HepG2 (cell line): ENCODE measurements around the gene ZC3H12A. TPM values are rescaled to one million over a fixed set of nuclear protein-coding genes. Genes with fewer than 3 reads are reported as not detected.

Source experiments
- AKAP8 ChIP-seq: sonication (generic); formaldehyde crosslinking; IDR thresholded peaks from 2 replicates; pipeline ENCODE4 v1.5.1; 2020; ENCODE audit warnings: mild to moderate bottlenecking, missing genetic modification reagents
- DNMT1 ChIP-seq: sonication (generic); formaldehyde crosslinking; IDR thresholded peaks from 2 replicates; pipeline ENCODE4 v1.5.1; 2020; ENCODE audit warnings: mild to moderate bottlenecking, missing genetic modification reagents
- GABPB1 ChIP-seq: IDR thresholded peaks from 2 replicates; pipeline ENCODE4 v1.6.1; 2016; ENCODE audit warnings: mild to moderate bottlenecking, missing genetic modification reagents, moderate library complexity, missing compliant biosample characterization
- KLF16 ChIP-seq, 2 experiments: sonication (generic) in 1 of 2; formaldehyde crosslinking in 1 of 2; IDR thresholded peaks; 2 replicates each; pipeline versions ENCODE4 v1.6.1 to v1.8.0; 2016 to 2023; ENCODE audit warnings: missing genetic modification reagents in 2 of 2, missing compliant biosample characterization in 1 of 2
- MAFF ChIP-seq: IDR thresholded peaks from 2 replicates; pipeline ENCODE4 v1.6.1; 2011; ENCODE audit warnings: low read depth, low read length, improper control_type of control experiment
- MAX ChIP-seq: IDR thresholded peaks from 2 replicates; pipeline ENCODE4 v1.6.1; 2012; ENCODE audit warnings: inconsistent platforms
- MAZ ChIP-seq, 2 experiments: sonication (generic) in 1 of 2; formaldehyde crosslinking in 1 of 2; IDR thresholded peaks; 2 replicates each; pipeline versions ENCODE4 v1.5.0 to v1.6.1; 2012 to 2020; ENCODE audit warnings: low read depth in 2 of 2, mild to moderate bottlenecking in 2 of 2, borderline replicate concordance in 1 of 2, improper control_type of control experiment in 1 of 2, low read length in 1 of 2, missing genetic modification reagents in 1 of 2, moderate library complexity in 1 of 2
- NFAT5 ChIP-seq: sonication (generic); formaldehyde crosslinking; IDR thresholded peaks from 2 replicates; pipeline ENCODE4 v1.4.0; 2020; ENCODE audit warnings: missing genetic modification reagents
- ZNF331 ChIP-seq: sonication (generic); formaldehyde crosslinking; IDR thresholded peaks from 2 replicates; pipeline ENCODE4 v1.4.0; 2020; ENCODE audit warnings: missing genetic modification reagents
- ZNF563 ChIP-seq: sonication (generic); formaldehyde crosslinking; IDR thresholded peaks from 2 replicates; pipeline ENCODE4 v1.8.0; 2022; ENCODE audit warnings: mild to moderate bottlenecking, moderate library complexity, missing genetic modification reagents
- ZNF775 ChIP-seq: sonication (generic); formaldehyde crosslinking; IDR thresholded peaks from 2 replicates; pipeline ENCODE4 v1.4.0; 2020; ENCODE audit warnings: missing genetic modification reagents, mild to moderate bottlenecking, moderate library complexity, borderline replicate concordance
- polyA plus RNA-seq, 8 experiments: library from polyadenylated mRNA; depleted of rRNA in 3 of 8; stranded (reverse) in 7 of 8; unstranded in 1 of 8; fragments of >200 nt; fragmentation: Illumina TruSeq in 4 of 8; extraction: Trizol in 4 of 8; gene quantifications; 2 replicates each; pipeline versions ENCODE4 v1.2.1 to v1.2.3, GENCODE V29; 2011 to 2016; ENCODE audit warnings: low read depth in 4 of 8, missing spikeins in 1 of 8, mixed read lengths in 1 of 8; ENCODE audit not compliant: insufficient read depth in 1 of 8
- total RNA-seq, 5 experiments: library from RNA; depleted of rRNA; stranded (reverse); fragments of >200 nt; fragmentation: Illumina TruSeq; extraction: Trizol; gene quantifications; 2 replicates each; pipeline ENCODE4 v1.2.3, GENCODE V29; 2016; ENCODE audit warnings: low read depth in 1 of 5
- TF ChIP-seq, protein P1 (sequence below): sonication (generic); formaldehyde crosslinking; IDR thresholded peaks from 2 replicates; pipeline ENCODE4 v1.5.0; 2020; ENCODE audit warnings: mild to moderate bottlenecking, missing genetic modification reagents
- TF ChIP-seq, protein P2 (sequence below): IDR thresholded peaks from 2 replicates; pipeline ENCODE4 v1.6.1; 2016; ENCODE audit warnings: mild to moderate bottlenecking
- TF ChIP-seq, protein P3 (sequence below): sonication (generic); formaldehyde crosslinking; IDR thresholded peaks from 2 replicates; pipeline ENCODE4 v1.4.0; 2020; ENCODE audit warnings: missing genetic modification reagents
- TF ChIP-seq, protein P4 (sequence below): IDR thresholded peaks from 2 replicates; pipeline ENCODE4 v1.6.1; 2018; ENCODE audit warnings: missing genetic modification reagents

Gene ZC3H12A
- total and polyA plus RNA-seq, 2 of the 13 experiments (the other 11 are each of a cell fraction or from before 2014, with no cell fraction given): 6.8 to 13.3 TPM

DNA sequence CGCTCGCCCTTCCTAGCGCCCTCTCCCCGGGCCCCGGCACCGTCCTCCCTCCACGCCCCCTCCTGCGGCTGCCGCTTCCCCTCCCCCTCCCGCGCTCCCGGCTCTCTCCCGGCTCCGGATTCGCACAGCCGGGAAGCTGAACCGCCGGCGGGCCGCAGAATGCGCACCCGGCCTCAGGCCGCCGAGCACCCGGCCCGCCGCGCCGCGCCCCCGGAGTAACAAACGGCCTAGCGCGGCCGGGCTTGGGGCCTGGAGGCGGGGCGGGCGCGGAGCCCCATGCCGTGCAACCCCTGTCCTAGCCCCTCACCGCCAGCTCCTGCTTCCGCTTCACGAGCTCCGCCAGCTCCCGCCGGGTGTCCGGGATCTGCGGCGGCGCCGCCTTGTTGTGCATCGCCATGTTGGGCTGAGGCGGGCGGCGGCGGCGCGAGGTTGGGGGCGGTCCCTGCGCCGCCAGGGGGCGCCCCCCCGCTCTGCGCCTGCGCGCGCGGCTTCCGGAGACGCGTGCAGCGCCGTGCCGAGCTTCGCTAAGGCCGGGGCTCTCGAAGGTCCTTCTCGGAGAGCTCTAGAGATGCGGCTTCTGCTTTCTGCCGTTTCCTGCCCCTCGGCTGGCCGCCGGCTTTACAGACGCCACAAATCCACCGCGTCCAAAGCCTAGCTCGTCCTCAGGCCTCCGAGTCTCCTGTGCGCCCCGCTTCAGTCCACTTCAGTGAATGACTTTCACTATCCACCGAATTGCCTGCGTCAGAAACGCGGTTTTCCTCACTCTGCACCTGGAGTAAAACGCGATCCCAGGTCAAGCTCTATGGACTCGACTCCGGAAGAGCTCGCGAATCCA, 40.2 kb downstream of the ZC3H12A start, which contains the start of gene MEAF6 (continued):
- TF ChIP-seq, protein P1, sequence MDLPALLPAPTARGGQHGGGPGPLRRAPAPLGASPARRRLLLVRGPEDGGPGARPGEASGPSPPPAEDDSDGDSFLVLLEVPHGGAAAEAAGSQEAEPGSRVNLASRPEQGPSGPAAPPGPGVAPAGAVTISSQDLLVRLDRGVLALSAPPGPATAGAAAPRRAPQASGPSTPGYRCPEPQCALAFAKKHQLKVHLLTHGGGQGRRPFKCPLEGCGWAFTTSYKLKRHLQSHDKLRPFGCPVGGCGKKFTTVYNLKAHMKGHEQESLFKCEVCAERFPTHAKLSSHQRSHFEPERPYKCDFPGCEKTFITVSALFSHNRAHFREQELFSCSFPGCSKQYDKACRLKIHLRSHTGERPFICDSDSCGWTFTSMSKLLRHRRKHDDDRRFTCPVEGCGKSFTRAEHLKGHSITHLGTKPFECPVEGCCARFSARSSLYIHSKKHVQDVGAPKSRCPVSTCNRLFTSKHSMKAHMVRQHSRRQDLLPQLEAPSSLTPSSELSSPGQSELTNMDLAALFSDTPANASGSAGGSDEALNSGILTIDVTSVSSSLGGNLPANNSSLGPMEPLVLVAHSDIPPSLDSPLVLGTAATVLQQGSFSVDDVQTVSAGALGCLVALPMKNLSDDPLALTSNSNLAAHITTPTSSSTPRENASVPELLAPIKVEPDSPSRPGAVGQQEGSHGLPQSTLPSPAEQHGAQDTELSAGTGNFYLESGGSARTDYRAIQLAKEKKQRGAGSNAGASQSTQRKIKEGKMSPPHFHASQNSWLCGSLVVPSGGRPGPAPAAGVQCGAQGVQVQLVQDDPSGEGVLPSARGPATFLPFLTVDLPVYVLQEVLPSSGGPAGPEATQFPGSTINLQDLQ: peak; percentile 76; the same call in 1 of the 2 replicates
- TF ChIP-seq NFAT5 (peak; percentile 94), ZNF775 (CRISPR knock-in tag) (no peak), KLF16 (CRISPR knock-in tag; IDR thresholded peaks at IDR 0.05) (peak in 1 of 2 experiments; percentile 85; a peak in 2 of 4 replicates), MAFF (no peak), AKAP8 (CRISPR knock-in tag) (no peak), MAZ (IDR thresholded peaks at IDR 0.05; ENCODE audit: borderline replicate concordance, low read depth, low read length) (no peak), MAZ (CRISPR knock-in tag; IDR thresholded peaks at IDR 0.05; ENCODE audit: low read depth) (peak; percentile 53; the same call in 1 of the 2 replicates), MAX (peak; percentile 94), DNMT1 (CRISPR knock-in tag) (peak; percentile 66; the same call in 1 of the 2 replicates), ZNF331 (CRISPR knock-in tag) (peak; percentile 16; the same call in 1 of the 2 replicates), GABPB1 (CRISPR knock-in tag) (peak; percentile 75; the same call in 1 of the 2 replicates), ZNF563 (CRISPR knock-in tag) (peak; percentile 84)
- TF ChIP-seq, protein P2, sequence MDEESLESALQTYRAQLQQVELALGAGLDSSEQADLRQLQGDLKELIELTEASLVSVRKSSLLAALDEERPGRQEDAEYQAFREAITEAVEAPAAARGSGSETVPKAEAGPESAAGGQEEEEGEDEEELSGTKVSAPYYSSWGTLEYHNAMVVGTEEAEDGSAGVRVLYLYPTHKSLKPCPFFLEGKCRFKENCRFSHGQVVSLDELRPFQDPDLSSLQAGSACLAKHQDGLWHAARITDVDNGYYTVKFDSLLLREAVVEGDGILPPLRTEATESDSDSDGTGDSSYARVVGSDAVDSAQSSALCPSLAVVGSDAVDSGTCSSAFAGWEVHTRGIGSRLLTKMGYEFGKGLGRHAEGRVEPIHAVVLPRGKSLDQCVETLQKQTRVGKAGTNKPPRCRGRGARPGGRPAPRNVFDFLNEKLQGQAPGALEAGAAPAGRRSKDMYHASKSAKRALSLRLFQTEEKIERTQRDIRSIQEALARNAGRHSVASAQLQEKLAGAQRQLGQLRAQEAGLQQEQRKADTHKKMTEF: peak; percentile 58; the same call in 1 of the 2 replicates
- TF ChIP-seq, protein P3, sequence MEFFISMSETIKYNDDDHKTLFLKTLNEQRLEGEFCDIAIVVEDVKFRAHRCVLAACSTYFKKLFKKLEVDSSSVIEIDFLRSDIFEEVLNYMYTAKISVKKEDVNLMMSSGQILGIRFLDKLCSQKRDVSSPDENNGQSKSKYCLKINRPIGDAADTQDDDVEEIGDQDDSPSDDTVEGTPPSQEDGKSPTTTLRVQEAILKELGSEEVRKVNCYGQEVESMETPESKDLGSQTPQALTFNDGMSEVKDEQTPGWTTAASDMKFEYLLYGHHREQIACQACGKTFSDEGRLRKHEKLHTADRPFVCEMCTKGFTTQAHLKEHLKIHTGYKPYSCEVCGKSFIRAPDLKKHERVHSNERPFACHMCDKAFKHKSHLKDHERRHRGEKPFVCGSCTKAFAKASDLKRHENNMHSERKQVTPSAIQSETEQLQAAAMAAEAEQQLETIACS (CRISPR knock-in tag): peak; percentile 60; the same call in 1 of the 2 replicates
- TF ChIP-seq, protein P4, sequence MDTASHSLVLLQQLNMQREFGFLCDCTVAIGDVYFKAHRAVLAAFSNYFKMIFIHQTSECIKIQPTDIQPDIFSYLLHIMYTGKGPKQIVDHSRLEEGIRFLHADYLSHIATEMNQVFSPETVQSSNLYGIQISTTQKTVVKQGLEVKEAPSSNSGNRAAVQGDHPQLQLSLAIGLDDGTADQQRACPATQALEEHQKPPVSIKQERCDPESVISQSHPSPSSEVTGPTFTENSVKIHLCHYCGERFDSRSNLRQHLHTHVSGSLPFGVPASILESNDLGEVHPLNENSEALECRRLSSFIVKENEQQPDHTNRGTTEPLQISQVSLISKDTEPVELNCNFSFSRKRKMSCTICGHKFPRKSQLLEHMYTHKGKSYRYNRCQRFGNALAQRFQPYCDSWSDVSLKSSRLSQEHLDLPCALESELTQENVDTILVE: no peak
